ENCODE measurements around the gene DENND5A. TPM values are rescaled to one million over a fixed set of nuclear protein-coding genes. Genes with fewer than 3 reads are reported as not detected.

DENND5A gene
- total and polyA plus RNA-seq, 2 donors (not counting 1 experiment from before 2014, with no cell fraction given): 41.3 to 66.5 TPM

GRCh38 chr11:9274499-9275258 lies 9.5 kb upstream of the DENND5A start:
- no peaks in the 10 kb centered on the region for H3K4me1 Mint-ChIP-seq
- no peak overlapping the region for H3K27ac ChIP-seq (ENCODE audit: low read length in 2 of 2)
- H4K20me1 ChIP-seq (ENCODE audit: control insufficient read depth, insufficient read depth, low read length, poor library complexity, severe bottlenecking): no peaks in the 10 kb centered on the region
- no peak for TF ChIP-seq CTCF (IDR thresholded peaks at IDR 0.05)
- TF ChIP-seq EZH2 (IDR thresholded peaks at IDR 0.05; ENCODE audit: borderline replicate concordance, insufficient read depth, low read depth, low read length, poor library complexity, severe bottlenecking): no peak
- H3K27ac Mint-ChIP-seq: no peak overlapping the region
- no peak overlapping the region for H3K9ac ChIP-seq (ENCODE audit: low read length)
- H3K36me3 ChIP-seq (replicated peaks in 1 of 2; ENCODE audit: control extremely low read depth in 1 of 2, control insufficient read depth in 1 of 2, extremely low read depth in 1 of 2, insufficient read depth in 2 of 2, low read length in 1 of 2): peaks cover 0 to 2% of the 10 kb centered on the region in 2 experiments
- POLR2A ChIA-PET: no interaction called here
- intact Hi-C loops (cut with micrococcal nuclease): no loop called here
- no peak overlapping the region for H3K4me3 Mint-ChIP-seq
- no peak overlapping the region for H3K4me2 ChIP-seq (replicated peaks; ENCODE audit: low read depth, low read length, poor library complexity, severe bottlenecking)
- H3K4me3 ChIP-seq (ENCODE audit: control extremely low read depth in 1 of 5, extremely low read depth in 1 of 5, insufficient read depth in 1 of 5, low read depth in 2 of 5, low read length in 4 of 5): no peak overlapping the region
- no peaks in the 10 kb centered on the region for H3K79me2 ChIP-seq (ENCODE audit: control insufficient read depth, insufficient read depth, low read length)
- CTCF ChIA-PET: interaction anchor here (1.1 kb wide), 1 partner anchor 232 kb away, joined by 4 read pairs; no protein-coding TSS in a partner anchor
- no peaks in the 10 kb centered on the region for H3K27me3 ChIP-seq (replicated peaks in 1 of 4; ENCODE audit: control extremely low read depth in 1 of 4, control insufficient read depth in 3 of 4, insufficient read depth in 4 of 4, low read length in 3 of 4)
- no peaks in the 10 kb centered on the region for H3K27me3 Mint-ChIP-seq
- H3K9me3 Mint-ChIP-seq (ENCODE audit: insufficient read depth): no peaks in the 10 kb centered on the region
- H3K9me3 ChIP-seq (ENCODE audit: control extremely low read depth in 1 of 3, control insufficient read depth in 2 of 3, insufficient read depth in 1 of 3, low read length in 2 of 3): no peaks in the 10 kb centered on the region
- no peak for ATAC-seq (ENCODE audit: low read depth)
- 94% methylated on average over 6 of the region's 8 CpGs for WGBS (ENCODE audit: insufficient coverage)
- H2AFZ ChIP-seq (ENCODE audit: insufficient read depth, low read depth, low read length, poor library complexity, severe bottlenecking): no peak overlapping the region
- no peaks in the 10 kb centered on the region for H3K4me1 ChIP-seq (ENCODE audit: control insufficient read depth in 2 of 2, insufficient read depth in 2 of 2, low read length in 2 of 2)
- no peak for DNase-seq
